ENCODE measurements around the gene KCTD11.
"Not testable (repeated sequence)": the region's sequence is repeated elsewhere in the genome, so short reads cannot be mapped to it uniquely, and the experiment has no call there.

The KCTD11 gene

GRCh38 chr17:7343250-7343649 lies 8.7 kb upstream of the KCTD11 start:
- no peak for DNase-seq (ENCODE audit: low read depth, low spot score)

- DNase-seq (ENCODE audit: low read depth, low spot score), result no peak
Observed at GRCh38 chr17:7346761-7347614, 5.0 kb upstream of the KCTD11 start.

- no peak for DNase-seq (ENCODE audit: low read depth, low spot score)
Observed at GRCh38 chr17:7347630-7348477, 4.1 kb upstream of the KCTD11 start.

GRCh38 chr17:7348478-7349242 lies 3.3 kb upstream of the KCTD11 start:
- no peak for DNase-seq (ENCODE audit: low read depth, low spot score)

GRCh38 chr17:7352503-7352889 lies 534 bp downstream of the KCTD11 start:
- DNase-seq (ENCODE audit: low read depth, low spot score), result no peak

- no peak for DNase-seq (ENCODE audit: low read depth, low spot score)
Observed at GRCh38 chr17:7352910-7353635, 1.1 kb downstream of the KCTD11 start.

GRCh38 chr17:7354262-7354843 lies 2.4 kb downstream of the KCTD11 start:
- no peak for DNase-seq (ENCODE audit: low read depth, low spot score)

GRCh38 chr17:7355053-7355452 lies 3.1 kb downstream of the KCTD11 start, which contains the start of gene TMEM95:
TSS of gene TMEM95 (plus strand) at chr17:7355156. CDS start at chr17:7355205, 49 bp downstream.
- no peak for DNase-seq (ENCODE audit: low read depth, low spot score)

- no peak for DNase-seq (ENCODE audit: low read depth, low spot score)
Observed at GRCh38 chr17:7355573-7355972, 3.6 kb downstream of the KCTD11 start.

- DNase-seq (ENCODE audit: low read depth, low spot score), result peak; percentile 66
Observed at GRCh38 chr17:7356072-7356549, 4.1 kb downstream of the KCTD11 start.

GRCh38 chr17:7356756-7357155 lies 4.8 kb downstream of the KCTD11 start:
- no peak for DNase-seq (ENCODE audit: low read depth, low spot score)

GRCh38 chr17:7357381-7357780 lies 5.4 kb downstream of the KCTD11 start:
- DNase-seq (ENCODE audit: low read depth, low spot score), result no peak

- DNase-seq (ENCODE audit: low read depth, low spot score), result no peak
Observed at GRCh38 chr17:7361906-7362305, 9.9 kb downstream of the KCTD11 start.

GRCh38 chr17:7363311-7363710 lies 11.3 kb downstream of the KCTD11 start:
- no peak for DNase-seq (ENCODE audit: low read depth, low spot score)

- DNase-seq (ENCODE audit: low read depth, low spot score), result not testable (repeated sequence)
Observed at GRCh38 chr17:7365963-7366362, 14.0 kb downstream of the KCTD11 start.

GRCh38 chr17:7367083-7367482 lies 15.1 kb downstream of the KCTD11 start:
- no peak for DNase-seq (ENCODE audit: low read depth, low spot score)

GRCh38 chr17:7367918-7368598 lies 16.1 kb downstream of the KCTD11 start:
- DNase-seq (ENCODE audit: low read depth, low spot score), result no peak

GRCh38 chr17:7368599-7368994 lies 16.6 kb downstream of the KCTD11 start:
- DNase-seq (ENCODE audit: low read depth, low spot score), result not testable (repeated sequence)

GRCh38 chr17:7369825-7370224 lies 17.9 kb downstream of the KCTD11 start:
- no peak for DNase-seq (ENCODE audit: low read depth, low spot score)

- no peak for DNase-seq (ENCODE audit: low read depth, low spot score)
Observed at GRCh38 chr17:7370853-7371252, 18.9 kb downstream of the KCTD11 start.
